ENCODE results near the gene UBE2E1.
"Not testable (repeated sequence)": the region's sequence is repeated elsewhere in the genome, so short reads cannot be mapped to it uniquely, and the experiment has no call there.

UBE2E1 gene

GRCh38 chr3:23884481-23884880 is 78.7 kb downstream of the UBE2E1 start:
- no peak for FAIRE-seq

- FAIRE-seq, result no peak
These were observed 79.5 kb downstream of the UBE2E1 start for GRCh38 chr3:23885210-23885609.

- FAIRE-seq, result no peak
These were observed 80.6 kb downstream of the UBE2E1 start for GRCh38 chr3:23886311-23886710.

GRCh38 chr3:23888617-23889228 is 83.0 kb downstream of the UBE2E1 start:
- FAIRE-seq, result peak; percentile 80

GRCh38 chr3:23889386-23889785 is 83.6 kb downstream of the UBE2E1 start:
- no peak for FAIRE-seq

GRCh38 chr3:23889950-23890349 is 84.2 kb downstream of the UBE2E1 start:
- FAIRE-seq, result no peak

- no peak for FAIRE-seq
These were observed 88.7 kb downstream of the UBE2E1 start for GRCh38 chr3:23894254-23895061.

- no peak for FAIRE-seq
These were observed 89.4 kb downstream of the UBE2E1 start for GRCh38 chr3:23895181-23895580.

- no peak for FAIRE-seq
These were observed 95.0 kb downstream of the UBE2E1 start for GRCh38 chr3:23900744-23901143.

GRCh38 chr3:23904545-23904944 is 98.8 kb downstream of the UBE2E1 start:
- FAIRE-seq, result no peak

GRCh38 chr3:23909341-23909740 is 103.6 kb downstream of the UBE2E1 start:
- no peak for FAIRE-seq

- no peak for FAIRE-seq
These were observed 105.6 kb downstream of the UBE2E1 start for GRCh38 chr3:23911397-23911796.

GRCh38 chr3:23912335-23912734 is 106.6 kb downstream of the UBE2E1 start:
- not testable (repeated sequence) for FAIRE-seq

- FAIRE-seq, result no peak
These were observed 107.4 kb downstream of the UBE2E1 start for GRCh38 chr3:23913182-23913581.

GRCh38 chr3:23913873-23914743 is 108.4 kb downstream of the UBE2E1 start:
- no peak for FAIRE-seq

- FAIRE-seq, result no peak
These were observed 109.9 kb downstream of the UBE2E1 start for GRCh38 chr3:23915537-23916108.

GRCh38 chr3:23916152-23916885 is 110.6 kb downstream of the UBE2E1 start:
- FAIRE-seq, result no peak

GRCh38 chr3:23916886-23917678 is 111.3 kb downstream of the UBE2E1 start, which contains the start of the genes NKIRAS1 and RPL15:
Gene NKIRAS1, minus strand, starts transcription at chr3:23916990. Its CDS starts 6,086 bp downstream, at chr3:23910904.
Gene RPL15, plus strand, starts transcription at chr3:23917132. Its CDS starts 728 bp downstream, at chr3:23917860.
- no peak for FAIRE-seq

- FAIRE-seq, result not testable (repeated sequence)
These were observed 112.0 kb downstream of the UBE2E1 start for GRCh38 chr3:23917679-23918303.

GRCh38 chr3:23918331-23918730 is 112.6 kb downstream of the UBE2E1 start:
- not testable (repeated sequence) for FAIRE-seq

- FAIRE-seq, result no peak
These were observed 113.9 kb downstream of the UBE2E1 start for GRCh38 chr3:23919628-23920027.
